Measurements from ENCODE around the gene TXNDC17. TPM values are rescaled to one million over a fixed set of nuclear protein-coding genes. Genes with fewer than 3 reads are reported as not detected.

The TXNDC17 gene
- total and polyA plus RNA-seq, 2 of the 8 experiments (the other 6 are each of a cell fraction or from before 2014, with no cell fraction given), result 182 to 410 TPM

DNA sequence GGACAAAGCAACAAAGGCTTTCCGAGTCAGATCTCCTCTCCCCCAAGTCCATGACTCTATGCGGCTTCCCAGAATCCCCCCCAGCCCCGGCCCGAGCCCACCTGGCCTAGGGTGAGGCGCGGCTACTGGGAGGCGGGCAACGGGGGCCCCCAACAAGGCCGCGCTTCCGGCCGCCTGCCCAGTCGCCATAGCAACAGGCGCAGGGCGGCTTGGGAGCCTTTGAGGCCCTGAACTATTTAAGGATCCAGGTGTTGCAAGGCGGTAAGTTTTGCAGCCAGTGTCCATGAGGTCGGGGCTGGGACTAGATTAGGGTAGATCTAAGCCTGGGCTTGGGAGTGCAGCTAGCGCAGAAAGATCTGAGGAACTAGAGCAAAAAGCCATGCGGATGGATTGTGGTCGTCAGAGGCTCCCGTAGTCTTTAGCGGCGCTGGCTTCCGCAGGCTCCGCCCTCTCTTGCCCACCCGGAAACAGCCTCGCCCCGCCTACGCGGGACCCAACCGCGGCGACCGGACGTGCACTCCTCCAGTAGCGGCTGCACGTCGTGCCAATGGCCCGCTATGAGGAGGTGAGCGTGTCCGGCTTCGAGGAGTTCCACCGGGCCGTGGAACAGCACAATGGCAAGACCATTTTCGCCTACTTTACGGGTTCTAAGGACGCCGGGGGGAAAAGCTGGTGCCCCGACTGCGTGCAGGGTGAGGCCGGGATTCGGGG, at the start of gene TXNDC17, which contains the start of gene KIAA0753 (continued):
- TF ChIP-seq SIX5 (IDR thresholded peaks at IDR 0.05; ENCODE audit: low read depth, low read length), result no peak
- TF ChIP-seq, protein P1, sequence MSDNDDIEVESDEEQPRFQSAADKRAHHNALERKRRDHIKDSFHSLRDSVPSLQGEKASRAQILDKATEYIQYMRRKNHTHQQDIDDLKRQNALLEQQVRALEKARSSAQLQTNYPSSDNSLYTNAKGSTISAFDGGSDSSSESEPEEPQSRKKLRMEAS (IDR thresholded peaks at IDR 0.05), result peak; percentile 45
- no peak for TF ChIP-seq RFX5 (IDR thresholded peaks at IDR 0.05; ENCODE audit: borderline replicate concordance, low read depth, low read length)
- TF ChIP-seq GABPA (IDR thresholded peaks at IDR 0.05; ENCODE audit: borderline replicate concordance, insufficient read depth, low read length), result 0 out of 2 replicates have a peak, but pooled peaks have one; percentile 12
- TF ChIP-seq CTBP2 (IDR thresholded peaks at IDR 0.05; ENCODE audit: borderline replicate concordance, insufficient read depth, insufficient read length, low read length), result no peak
- TF ChIP-seq NRF1 (IDR thresholded peaks at IDR 0.05; ENCODE audit: low read depth, low read length), result no peak
- no peak for TF ChIP-seq SIRT6 (IDR thresholded peaks at IDR 0.05; ENCODE audit: low read length)
- no peak for TF ChIP-seq CBX5 (IDR thresholded peaks at IDR 0.05; ENCODE audit: low read depth, low read length)
- TF ChIP-seq, protein P2, sequence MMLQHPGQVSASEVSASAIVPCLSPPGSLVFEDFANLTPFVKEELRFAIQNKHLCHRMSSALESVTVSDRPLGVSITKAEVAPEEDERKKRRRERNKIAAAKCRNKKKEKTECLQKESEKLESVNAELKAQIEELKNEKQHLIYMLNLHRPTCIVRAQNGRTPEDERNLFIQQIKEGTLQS (IDR thresholded peaks at IDR 0.05; ENCODE audit: insufficient read depth, low read depth, low read length), result no peak
- peak; percentile 71 for TF ChIP-seq TBP (IDR thresholded peaks at IDR 0.05; ENCODE audit: low read depth, low read length)
- no peak; a peak in 1 of 4 replicates for TF ChIP-seq HDAC2 (IDR thresholded peaks at IDR 0.05; ENCODE audit: borderline replicate concordance in 1 of 2, low read depth in 2 of 2, low read length in 2 of 2)
- peak in 1 of 2 experiments; percentile 95; a peak in 2 of 3 replicates for TF ChIP-seq POLR2A (IDR thresholded peaks at IDR 0.05; ENCODE audit: control extremely low read depth in 1 of 2, low read depth in 2 of 2, low read length in 2 of 2)
- peak; percentile 83 for TF ChIP-seq POLR2AphosphoS5 (IDR thresholded peaks at IDR 0.05; ENCODE audit: low read depth, low read length)
- no peak for TF ChIP-seq SUZ12 (IDR thresholded peaks at IDR 0.05; ENCODE audit: low read length)
- no peak for TF ChIP-seq BACH1 (IDR thresholded peaks at IDR 0.05; ENCODE audit: low read length)
- TF ChIP-seq KDM1A (IDR thresholded peaks at IDR 0.05; ENCODE audit: borderline replicate concordance, low read length), result no peak
- no peak for TF ChIP-seq YY1 (IDR thresholded peaks at IDR 0.05; ENCODE audit: low read depth, low read length)
- TF ChIP-seq EZH2 (IDR thresholded peaks at IDR 0.05; ENCODE audit: low read depth, low read length, severe bottlenecking), result no peak
- TF ChIP-seq, protein P3, sequence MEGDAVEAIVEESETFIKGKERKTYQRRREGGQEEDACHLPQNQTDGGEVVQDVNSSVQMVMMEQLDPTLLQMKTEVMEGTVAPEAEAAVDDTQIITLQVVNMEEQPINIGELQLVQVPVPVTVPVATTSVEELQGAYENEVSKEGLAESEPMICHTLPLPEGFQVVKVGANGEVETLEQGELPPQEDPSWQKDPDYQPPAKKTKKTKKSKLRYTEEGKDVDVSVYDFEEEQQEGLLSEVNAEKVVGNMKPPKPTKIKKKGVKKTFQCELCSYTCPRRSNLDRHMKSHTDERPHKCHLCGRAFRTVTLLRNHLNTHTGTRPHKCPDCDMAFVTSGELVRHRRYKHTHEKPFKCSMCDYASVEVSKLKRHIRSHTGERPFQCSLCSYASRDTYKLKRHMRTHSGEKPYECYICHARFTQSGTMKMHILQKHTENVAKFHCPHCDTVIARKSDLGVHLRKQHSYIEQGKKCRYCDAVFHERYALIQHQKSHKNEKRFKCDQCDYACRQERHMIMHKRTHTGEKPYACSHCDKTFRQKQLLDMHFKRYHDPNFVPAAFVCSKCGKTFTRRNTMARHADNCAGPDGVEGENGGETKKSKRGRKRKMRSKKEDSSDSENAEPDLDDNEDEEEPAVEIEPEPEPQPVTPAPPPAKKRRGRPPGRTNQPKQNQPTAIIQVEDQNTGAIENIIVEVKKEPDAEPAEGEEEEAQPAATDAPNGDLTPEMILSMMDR (IDR thresholded peaks at IDR 0.05; ENCODE audit: control extremely low read depth in 1 of 3, insufficient read depth in 1 of 3, low read depth in 1 of 3, low read length in 3 of 3), result no peak
- no peak for TF ChIP-seq GTF2F1 (IDR thresholded peaks at IDR 0.05; ENCODE audit: borderline replicate concordance, low read depth, low read length)
- TF ChIP-seq KDM4A (IDR thresholded peaks at IDR 0.05; ENCODE audit: low read depth, low read length, severe bottlenecking), result peak; percentile 36
